ENCODE results near the gene TJAP1. TPM values are rescaled to one million over a fixed set of nuclear protein-coding genes. Genes with fewer than 3 reads are reported as not detected.

TJAP1 gene
- polyA plus RNA-seq, 1 donor (not counting 4 experiments of a cell fraction or from before 2014, with no cell fraction given) = 23.3 TPM

DNA sequence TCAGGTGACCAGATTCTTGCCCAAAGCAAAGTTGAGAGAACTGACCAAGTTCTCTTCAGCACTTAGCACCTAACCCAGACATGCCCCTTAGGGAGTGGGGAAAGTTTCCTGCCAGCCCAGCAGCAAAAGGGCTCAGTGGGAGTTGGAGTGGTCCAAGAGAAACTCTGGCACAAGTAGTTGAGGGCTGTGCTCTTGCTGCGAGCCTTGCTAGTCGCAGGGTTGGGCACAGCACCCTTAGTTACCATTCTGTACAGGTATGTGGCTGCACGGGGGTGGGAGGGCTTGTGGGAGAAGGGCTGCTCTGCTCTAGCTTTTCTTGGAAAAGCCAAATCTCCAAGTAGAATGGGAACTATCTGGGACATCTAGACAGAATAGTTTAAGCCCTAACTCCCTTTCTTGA is 45.9 kb downstream of the TJAP1 start:
- dilution Hi-C loops (cut with MboI; ENCODE audit: extremely low pct_ligation_motif_present, low sequenced_read_pairs) = no loop called here
- no peak overlapping the region for H2AFZ ChIP-seq (ENCODE audit: control insufficient read depth, low read length)
- FAIRE-seq = no peak
- H3K9ac ChIP-seq (ENCODE audit: control insufficient read depth, extremely low read depth, insufficient read depth, low read length) = no peak overlapping the region
- peaks cover 9% of the 10 kb centered on the region for H4K20me1 ChIP-seq (ENCODE audit: control insufficient read depth, extremely low read depth, insufficient read depth, low read length)
- H3K27me3 ChIP-seq (ENCODE audit: control insufficient read depth, extremely low read depth, insufficient read depth, low read length) = no peaks in the 10 kb centered on the region
- peaks cover 17% of the 10 kb centered on the region for H3K4me1 ChIP-seq (ENCODE audit: control insufficient read depth, extremely low read depth, insufficient read depth, low read length)
- H3K79me2 ChIP-seq (ENCODE audit: control insufficient read depth, insufficient read depth, low read length) = peaks cover 19% of the 10 kb centered on the region
- no peak overlapping the region for H3K27ac ChIP-seq (ENCODE audit: control insufficient read depth, insufficient read depth, low read length)
- no peak for DNase-seq (ENCODE audit: low read depth, low spot score)
- no peaks in the 10 kb centered on the region for H3K9me3 ChIP-seq (ENCODE audit: control insufficient read depth, low read depth, low read length)
- TF ChIP-seq, protein P1, sequence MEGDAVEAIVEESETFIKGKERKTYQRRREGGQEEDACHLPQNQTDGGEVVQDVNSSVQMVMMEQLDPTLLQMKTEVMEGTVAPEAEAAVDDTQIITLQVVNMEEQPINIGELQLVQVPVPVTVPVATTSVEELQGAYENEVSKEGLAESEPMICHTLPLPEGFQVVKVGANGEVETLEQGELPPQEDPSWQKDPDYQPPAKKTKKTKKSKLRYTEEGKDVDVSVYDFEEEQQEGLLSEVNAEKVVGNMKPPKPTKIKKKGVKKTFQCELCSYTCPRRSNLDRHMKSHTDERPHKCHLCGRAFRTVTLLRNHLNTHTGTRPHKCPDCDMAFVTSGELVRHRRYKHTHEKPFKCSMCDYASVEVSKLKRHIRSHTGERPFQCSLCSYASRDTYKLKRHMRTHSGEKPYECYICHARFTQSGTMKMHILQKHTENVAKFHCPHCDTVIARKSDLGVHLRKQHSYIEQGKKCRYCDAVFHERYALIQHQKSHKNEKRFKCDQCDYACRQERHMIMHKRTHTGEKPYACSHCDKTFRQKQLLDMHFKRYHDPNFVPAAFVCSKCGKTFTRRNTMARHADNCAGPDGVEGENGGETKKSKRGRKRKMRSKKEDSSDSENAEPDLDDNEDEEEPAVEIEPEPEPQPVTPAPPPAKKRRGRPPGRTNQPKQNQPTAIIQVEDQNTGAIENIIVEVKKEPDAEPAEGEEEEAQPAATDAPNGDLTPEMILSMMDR (optimal IDR thresholded peaks at IDR 0.05 in 1 of 3, IDR thresholded peaks at IDR 0.05 in 1 of 3, conservative IDR thresholded peaks at IDR 0.05 in 1 of 3; ENCODE audit: extremely low read depth in 1 of 3, insufficient read depth in 2 of 3, low read length in 3 of 3) = no peak
- TF ChIP-seq EZH2 (IDR thresholded peaks at IDR 0.05; ENCODE audit: low read length) = no peak
- peaks cover 2% of the 10 kb centered on the region for H3K9me1 ChIP-seq (ENCODE audit: control insufficient read depth, extremely low read depth, insufficient read depth, low read length)
- no peak overlapping the region for H3K4me2 ChIP-seq (ENCODE audit: control insufficient read depth, extremely low read depth, insufficient read depth, low read depth, low read length)
- H3K36me3 ChIP-seq (ENCODE audit: control insufficient read depth in 2 of 2, extremely low read depth in 1 of 2, insufficient read depth in 2 of 2, low read length in 2 of 2) = peaks cover 50 to 83% of the 10 kb centered on the region in 2 experiments
- no peak overlapping the region for H3K4me3 ChIP-seq (ENCODE audit: control insufficient read depth in 2 of 3, extremely low read depth in 1 of 3, insufficient read depth in 2 of 3, low read depth in 1 of 3, low read length in 3 of 3)

DNA sequence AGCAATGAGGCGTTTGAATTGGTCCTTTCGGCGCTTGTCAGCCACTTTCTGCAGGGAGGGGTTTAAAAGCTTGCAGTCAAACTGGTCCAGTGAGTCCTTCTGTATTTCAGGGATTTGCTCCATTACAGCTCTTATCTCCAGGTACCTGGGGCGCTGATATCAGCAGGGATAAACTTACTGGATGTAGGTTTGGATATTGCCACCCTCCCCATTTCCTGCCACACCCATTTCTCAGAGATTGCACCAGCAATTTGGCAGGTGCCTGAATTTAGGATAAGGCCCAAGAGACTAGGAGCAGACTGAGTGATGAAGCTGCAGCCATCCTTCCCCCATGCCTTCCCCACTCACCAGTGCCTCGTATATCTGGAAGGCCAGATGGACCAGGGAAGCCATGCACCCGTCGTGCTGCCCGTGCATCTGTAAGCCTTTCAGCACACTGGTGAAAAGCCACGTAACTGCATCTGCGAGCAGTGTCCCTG is 47.2 kb downstream of the TJAP1 start:
- dilution Hi-C loops (cut with MboI; ENCODE audit: extremely low pct_ligation_motif_present, low sequenced_read_pairs) = no loop called here
- peaks cover 8% of the 10 kb centered on the region for H3K4me1 ChIP-seq (ENCODE audit: control insufficient read depth, extremely low read depth, insufficient read depth, low read length)
- H3K9ac ChIP-seq (ENCODE audit: control insufficient read depth, extremely low read depth, insufficient read depth, low read length) = no peak overlapping the region
- DNase-seq (ENCODE audit: low read depth, low spot score) = no peak
- H3K9me1 ChIP-seq (ENCODE audit: control insufficient read depth, extremely low read depth, insufficient read depth, low read length) = no peaks in the 10 kb centered on the region
- no peaks in the 10 kb centered on the region for H3K9me3 ChIP-seq (ENCODE audit: control insufficient read depth, low read depth, low read length)
- peak overlapping the region; percentile 23 for H3K27ac ChIP-seq (ENCODE audit: control insufficient read depth, insufficient read depth, low read length)
- TF ChIP-seq, protein P1 (optimal IDR thresholded peaks at IDR 0.05 in 1 of 3, IDR thresholded peaks at IDR 0.05 in 1 of 3, conservative IDR thresholded peaks at IDR 0.05 in 1 of 3; ENCODE audit: extremely low read depth in 1 of 3, insufficient read depth in 2 of 3, low read length in 3 of 3) = no peak
- TF ChIP-seq EZH2 (IDR thresholded peaks at IDR 0.05; ENCODE audit: low read length) = no peak
- peaks cover 6% of the 10 kb centered on the region for H4K20me1 ChIP-seq (ENCODE audit: control insufficient read depth, extremely low read depth, insufficient read depth, low read length)
- no peak overlapping the region for H3K4me2 ChIP-seq (ENCODE audit: control insufficient read depth, extremely low read depth, insufficient read depth, low read depth, low read length)
- H2AFZ ChIP-seq (ENCODE audit: control insufficient read depth, low read length) = no peak overlapping the region
- peaks cover 7% of the 10 kb centered on the region for H3K79me2 ChIP-seq (ENCODE audit: control insufficient read depth, insufficient read depth, low read length)
- no peaks in the 10 kb centered on the region for H3K27me3 ChIP-seq (ENCODE audit: control insufficient read depth, extremely low read depth, insufficient read depth, low read length)
- H3K36me3 ChIP-seq (ENCODE audit: control insufficient read depth in 2 of 2, extremely low read depth in 1 of 2, insufficient read depth in 2 of 2, low read length in 2 of 2) = peaks cover 51 to 83% of the 10 kb centered on the region in 2 experiments
- no peak overlapping the region for H3K4me3 ChIP-seq (ENCODE audit: control insufficient read depth in 2 of 3, extremely low read depth in 1 of 3, insufficient read depth in 2 of 3, low read depth in 1 of 3, low read length in 3 of 3)
- FAIRE-seq = no peak

Data from keratinocyte (primary cell).